Prostate gland (tissue), 2 donors: ENCODE data around the gene DGKE. TPM values are rescaled to one million over a fixed set of nuclear protein-coding genes. Genes with fewer than 3 reads are reported as not detected.

ENCODE experiments used
- DNase-seq: peaks from one replicate; pipeline ENCODE4 v3.0.0-alpha.2; 2019; ENCODE audit warnings: low spot score
- H3K27ac ChIP-seq, 2 donors: fragments of 200-600 bp; sonication (generic); 2 replicates each; pipeline ENCODE4 v1.5.1; 2017 to 2019
- H3K27me3 ChIP-seq: fragments of 200-600 bp; sonication (generic); replicated peaks from 2 replicates; pipeline ENCODE4 v1.5.1; 2019; ENCODE audit not compliant: insufficient read depth
- H3K36me3 ChIP-seq, 2 donors: fragments of 200-600 bp; sonication (generic); 1 replicate in 1 of 2; 2 replicates in 1 of 2; pipeline versions ENCODE4 v1.5.1 to v1.8.1; 2017 to 2019
- H3K4me1 ChIP-seq: fragments of 200-600 bp; sonication (generic); replicated peaks from 2 replicates; pipeline ENCODE4 v1.5.1; 2019
- H3K4me3 ChIP-seq, 2 donors: fragments of 200-600 bp; sonication (generic); 2 replicates each; pipeline ENCODE4 v1.5.1; 2017 to 2019
- H3K9me3 ChIP-seq: fragments of 200-600 bp; sonication (generic); 2 replicates; pipeline ENCODE4 v1.5.1; 2017
- CTCF ChIP-seq, 4 experiments: fragments of 200-600 bp in 2 of 4; fragments of 450-650 bp in 2 of 4; sonication (generic) in 2 of 4; IDR thresholded peaks; 1 replicate in 3 of 4; 2 replicates in 1 of 4; pipeline ENCODE4 v1.5.1; 2016 to 2019; ENCODE audit warnings: antibody characterized with exemption in 4 of 4, mild to moderate bottlenecking in 2 of 4, moderate library complexity in 2 of 4
- POLR2A ChIP-seq: fragments of 450-650 bp; IDR thresholded peaks from one replicate; pipeline ENCODE4 v1.6.1; 2016; ENCODE audit warnings: antibody characterized with exemption, mild to moderate bottlenecking
- POLR2AphosphoS5 ChIP-seq: sonication (generic); formaldehyde crosslinking; IDR thresholded peaks from one replicate; pipeline ENCODE4 v1.6.1; 2017; ENCODE audit warnings: antibody characterized with exemption
- WGBS: methylation state at CpG from one replicate; pipeline ENCODE4 v1.1.5; 2018; 5-methylcytosine and 5-hydroxymethylcytosine counted together
- intact Hi-C: fragments of 100-400 bp; cut with DNase I; formaldehyde crosslinking; loops from one replicate; pipeline ENCODE4 v1.14.2; 2022
- total RNA-seq, 2 donors: library from RNA; depleted of rRNA; stranded (reverse); fragments of >200 nt; gene quantifications; one replicate each; pipeline ENCODE4 v1.1.0, GENCODE V29; 2016

Gene DGKE
- total RNA-seq, 2 donors from 2014 or later, result 7.7 to 13.3 TPM

DNA sequence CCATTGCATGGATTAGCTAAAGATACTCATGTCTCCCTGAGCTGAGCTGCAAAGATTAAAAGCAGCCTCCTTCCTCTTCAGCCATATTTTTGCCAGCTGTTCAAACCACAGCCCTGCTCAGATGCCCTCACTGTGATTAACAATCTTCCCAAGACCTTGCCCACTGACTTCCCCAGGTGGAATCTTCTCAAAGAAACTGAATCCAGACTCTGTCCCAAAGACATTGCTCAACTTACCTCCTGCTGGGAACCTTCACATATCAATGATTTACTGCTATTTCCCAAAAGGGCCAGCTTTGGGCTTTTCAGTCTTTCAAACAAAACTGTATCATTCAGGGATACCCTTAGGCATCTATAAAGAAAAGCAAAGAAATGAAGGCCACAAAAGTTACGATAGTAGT lies 9.4 kb upstream of the DGKE start:
- DNase-seq, result no peak
- Histone ChIP-seq H3K36me3 (no peaks in the 10 kb centered on the region), H3K27me3 (no peaks in the 10 kb centered on the region), H3K27ac (no peak overlapping the region), H3K4me3 (no peak overlapping the region), H3K4me1 (no peaks in the 10 kb centered on the region), H3K9me3 (no peaks in the 10 kb centered on the region)
- WGBS, result 90% methylated on average over 1 of the region's 1 CpG
- intact Hi-C loops, result no loop called here
- no peak for TF ChIP-seq CTCF (IDR thresholded peaks at IDR 0.05)
- no peak for TF ChIP-seq POLR2A
- TF ChIP-seq POLR2AphosphoS5, result no peak

DNA sequence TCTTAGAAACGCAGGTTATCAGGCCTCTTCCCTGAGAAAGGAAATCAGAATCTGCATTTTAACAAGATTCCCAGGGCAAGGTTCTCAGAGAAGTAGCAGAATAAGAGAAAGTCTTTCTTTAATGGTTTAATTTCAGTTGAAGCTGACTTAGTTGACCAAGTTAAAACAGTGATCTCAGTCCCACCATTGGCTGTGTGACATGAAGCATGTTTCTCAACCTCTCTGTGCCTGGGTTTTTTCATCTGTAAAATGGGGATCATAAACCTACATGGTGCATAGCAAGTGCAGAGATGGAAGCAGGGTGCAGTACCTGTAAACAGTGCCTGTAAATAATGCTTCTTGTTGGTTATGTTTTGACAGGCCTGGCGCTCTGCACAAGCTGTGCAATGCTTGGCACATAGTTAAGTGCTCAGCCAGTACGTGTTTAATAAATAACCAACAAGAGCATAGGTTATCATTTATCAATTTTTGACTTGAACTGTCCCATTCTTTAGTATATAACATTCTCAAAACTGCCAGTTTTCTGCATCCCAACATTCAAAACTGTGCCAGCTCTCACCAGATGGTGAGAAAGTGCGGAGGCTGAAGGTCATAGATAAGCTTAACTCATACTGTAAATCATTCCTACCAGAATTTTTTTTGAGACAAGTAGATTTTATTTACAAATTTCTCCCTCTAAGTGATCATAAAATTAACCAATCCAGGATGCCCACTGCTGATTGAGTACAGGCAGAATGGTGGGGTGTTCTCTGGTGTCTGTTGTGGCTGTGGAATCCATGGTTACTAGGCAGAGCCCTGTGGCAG lies 7.1 kb upstream of the DGKE start:
- intact Hi-C loops, result no loop called here
- no peaks in the 10 kb centered on the region for H3K36me3 ChIP-seq
- H3K4me3 ChIP-seq, result no peak overlapping the region
- 95% methylated on average over 4 of the region's 4 CpGs for WGBS
- no peaks in the 10 kb centered on the region for H3K9me3 ChIP-seq
- H3K4me1 ChIP-seq, result no peaks in the 10 kb centered on the region
- no peaks in the 10 kb centered on the region for H3K27me3 ChIP-seq
- no peak for DNase-seq
- H3K27ac ChIP-seq, result no peak overlapping the region
- TF ChIP-seq CTCF (IDR thresholded peaks at IDR 0.05), result no peak
- TF ChIP-seq POLR2AphosphoS5, result no peak
- TF ChIP-seq POLR2A, result no peak

GRCh38 chr17:56830726-56831368 lies 3.1 kb upstream of the DGKE start:
- Histone ChIP-seq H3K4me3 (no peak overlapping the region), H3K36me3 (no peaks in the 10 kb centered on the region), H3K27me3 (no peaks in the 10 kb centered on the region), H3K4me1 (no peaks in the 10 kb centered on the region), H3K27ac (no peak overlapping the region), H3K9me3 (no peaks in the 10 kb centered on the region)
- no peak for DNase-seq
- 86% methylated on average over 7 of the region's 7 CpGs for WGBS
- intact Hi-C loops, result loop anchor here (5.0 kb wide), 1 partner anchor 81 kb away; the partner anchor contains the start of gene TRIM25
- TF ChIP-seq POLR2A (no peak), POLR2AphosphoS5 (no peak)

DNA sequence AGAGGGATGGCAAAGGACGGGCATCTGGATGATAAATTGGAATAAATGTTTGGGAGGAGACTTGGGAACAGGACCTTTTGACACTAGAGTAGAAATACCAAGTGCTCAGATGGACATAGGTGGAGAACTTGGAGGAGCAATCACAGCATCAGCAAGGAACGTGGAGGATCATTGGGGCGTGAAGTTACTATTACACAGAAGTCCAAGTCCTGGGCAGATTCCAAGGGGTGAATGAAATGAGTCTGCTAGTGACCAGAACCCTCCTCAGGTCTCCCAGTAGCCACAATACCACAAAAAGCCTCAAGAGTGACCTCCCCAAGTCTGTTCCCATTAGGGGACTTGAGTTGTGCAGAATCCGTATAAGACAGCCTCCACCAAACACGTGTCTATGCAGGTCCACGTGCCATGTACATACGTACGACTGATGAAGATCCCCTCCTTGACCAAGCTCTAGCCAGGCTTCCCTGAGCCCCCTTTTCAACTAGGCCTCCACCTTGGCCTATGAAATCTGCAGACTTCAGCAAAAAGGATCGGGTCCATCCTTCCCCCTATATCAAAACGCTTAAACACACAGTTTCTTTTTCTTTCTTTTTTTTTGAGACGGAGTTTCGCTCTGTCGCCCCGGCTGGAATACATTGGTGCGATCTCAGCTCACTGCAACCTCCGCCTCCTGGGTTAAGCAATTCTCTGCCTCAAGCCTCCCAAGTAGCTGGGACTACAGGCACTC lies 2.4 kb upstream of the DGKE start:
- TF ChIP-seq POLR2AphosphoS5 (no peak), POLR2A (no peak), CTCF (IDR thresholded peaks at IDR 0.05) (no peak)
- no peak overlapping the region for H3K4me3 ChIP-seq
- DNase-seq, result no peak
- WGBS, result 95% methylated on average over 16 of the region's 16 CpGs
- H3K36me3 ChIP-seq, result no peaks in the 10 kb centered on the region
- H3K27ac ChIP-seq, result no peak overlapping the region
- H3K27me3 ChIP-seq, result no peaks in the 10 kb centered on the region
- intact Hi-C loops, result loop anchor here (5.0 kb wide), 1 partner anchor 81 kb away; the partner anchor contains the start of gene TRIM25
- H3K4me1 ChIP-seq, result no peaks in the 10 kb centered on the region
- no peaks in the 10 kb centered on the region for H3K9me3 ChIP-seq

GRCh38 chr17:56832446-56832845 lies 1.5 kb upstream of the DGKE start:
- no peaks in the 10 kb centered on the region for H3K4me1 ChIP-seq
- H3K27ac ChIP-seq, result no peak overlapping the region
- H3K9me3 ChIP-seq, result no peaks in the 10 kb centered on the region
- TF ChIP-seq POLR2A, result no peak
- TF ChIP-seq POLR2AphosphoS5, result no peak
- no peak for TF ChIP-seq CTCF (IDR thresholded peaks at IDR 0.05)
- intact Hi-C loops, result loop anchor here (5.0 kb wide), 1 partner anchor 80 kb away; the partner anchor contains the start of gene TRIM25
- no peaks in the 10 kb centered on the region for H3K27me3 ChIP-seq
- DNase-seq, result no peak
- H3K4me3 ChIP-seq, result no peak overlapping the region
- 75% methylated on average over 4 of the region's 4 CpGs for WGBS
- H3K36me3 ChIP-seq, result no peaks in the 10 kb centered on the region
